Measurements from ENCODE around the gene SLC12A8. TPM values are rescaled to one million over a fixed set of nuclear protein-coding genes. Genes with fewer than 3 reads are reported as not detected.
A peak's percentile ranks its signal among the peaks of the same experiment; 100 is the strongest.

Gene SLC12A8
- total RNA-seq, 1 donor from 2014 or later: 2.2 TPM

- H3K4me1 ChIP-seq: peaks cover 56% of the 10 kb centered on the region
- H3K27me3 Mint-ChIP-seq (ENCODE audit: insufficient read depth, low read depth): peaks cover 6% of the 10 kb centered on the region
- H3K4me3 ChIP-seq: no peak overlapping the region
- no peak overlapping the region for H3K27ac ChIP-seq
- H3K4me3 Mint-ChIP-seq: no peak overlapping the region
- peaks cover 74% of the 10 kb centered on the region for H3K4me1 Mint-ChIP-seq
- no peak overlapping the region for H3K4me2 ChIP-seq
- no peaks in the 10 kb centered on the region for H3K9me3 Mint-ChIP-seq
- TF ChIP-seq EZH2 (IDR thresholded peaks at IDR 0.05) (no peak), EZH2phosphoT487 (IDR thresholded peaks at IDR 0.05) (no peak), CTCF (IDR thresholded peaks at IDR 0.05) (no peak)
- H3K9me3 ChIP-seq (ENCODE audit: low read depth): no peaks in the 10 kb centered on the region
- peaks cover 14% of the 10 kb centered on the region for H4K20me1 ChIP-seq (ENCODE audit: low read depth)
- no peaks in the 10 kb centered on the region for H3K36me3 Mint-ChIP-seq
- no peak overlapping the region for H3K27ac Mint-ChIP-seq
- no peak overlapping the region for H3K9ac ChIP-seq
- DNase-seq (ENCODE audit: low spot score): no peak
- peaks cover 9% of the 10 kb centered on the region for H3K27me3 ChIP-seq
- no peaks in the 10 kb centered on the region for H3K36me3 ChIP-seq
- peaks cover 60% of the 10 kb centered on the region for H3F3A ChIP-seq (ENCODE audit: low read depth)
- H3K79me2 ChIP-seq (ENCODE audit: low read depth): no peaks in the 10 kb centered on the region
- no peak overlapping the region for H2AFZ ChIP-seq (replicated peaks)
Measured at GRCh38 chr3:125117631-125118191, 94.8 kb downstream of the SLC12A8 start.

- H3K27ac ChIP-seq: peak overlapping the region; percentile 65
- H4K20me1 ChIP-seq (ENCODE audit: low read depth): peaks cover 12% of the 10 kb centered on the region
- H3K4me1 Mint-ChIP-seq: peaks cover 62% of the 10 kb centered on the region
Measured at GRCh38 chr3:125116311-125117080, 96.1 kb downstream of the SLC12A8 start.

GRCh38 chr3:125115640-125116039, 96.9 kb downstream of the SLC12A8 start:
- Histone ChIP-seq H3K4me2 (peak overlapping the region; percentile 66), H3K79me2 (ENCODE audit: low read depth) (no peaks in the 10 kb centered on the region), H2AFZ (replicated peaks) (no peak overlapping the region), H4K20me1 (ENCODE audit: low read depth) (peaks cover 3% of the 10 kb centered on the region), H3F3A (ENCODE audit: low read depth) (peaks cover 40% of the 10 kb centered on the region), H3K36me3 (no peaks in the 10 kb centered on the region), H3K4me3 (no peak overlapping the region), H3K9ac (no peak overlapping the region), H3K9me3 (ENCODE audit: low read depth) (no peaks in the 10 kb centered on the region), H3K27me3 (peaks cover 9% of the 10 kb centered on the region), H3K27ac (peak overlapping the region; percentile 65), H3K4me1 (peaks cover 39% of the 10 kb centered on the region)
- Mint-ChIP-seq H3K4me1 (peaks cover 59% of the 10 kb centered on the region), H3K4me3 (peak overlapping the region; percentile 39), H3K27ac (peak overlapping the region; percentile 52), H3K27me3 (ENCODE audit: insufficient read depth, low read depth) (peaks cover 6% of the 10 kb centered on the region), H3K9me3 (no peaks in the 10 kb centered on the region), H3K36me3 (no peaks in the 10 kb centered on the region)
- DNase-seq (ENCODE audit: low spot score): peak; percentile 64
- TF ChIP-seq CTCF (IDR thresholded peaks at IDR 0.05) (no peak), EZH2 (IDR thresholded peaks at IDR 0.05) (no peak), EZH2phosphoT487 (IDR thresholded peaks at IDR 0.05) (no peak)

More at GRCh38 chr3:125116311-125117080, 96.1 kb downstream of the SLC12A8 start:
- Histone ChIP-seq H3F3A (ENCODE audit: low read depth) (peaks cover 49% of the 10 kb centered on the region), H3K4me2 (peak overlapping the region; percentile 66), H3K4me1 (peaks cover 44% of the 10 kb centered on the region), H3K36me3 (no peaks in the 10 kb centered on the region), H3K4me3 (no peak overlapping the region), H3K27me3 (peaks cover 9% of the 10 kb centered on the region), H3K9me3 (ENCODE audit: low read depth) (no peaks in the 10 kb centered on the region), H3K9ac (no peak overlapping the region), H3K79me2 (ENCODE audit: low read depth) (no peaks in the 10 kb centered on the region), H2AFZ (replicated peaks) (no peak overlapping the region)
- peak overlapping the region; percentile 78 for H3K27ac Mint-ChIP-seq
- H3K27me3 Mint-ChIP-seq (ENCODE audit: insufficient read depth, low read depth): peaks cover 6% of the 10 kb centered on the region
- H3K36me3 Mint-ChIP-seq: no peaks in the 10 kb centered on the region
- TF ChIP-seq EZH2phosphoT487 (IDR thresholded peaks at IDR 0.05) (no peak), EZH2 (IDR thresholded peaks at IDR 0.05) (no peak), CTCF (IDR thresholded peaks at IDR 0.05) (no peak)
- no peaks in the 10 kb centered on the region for H3K9me3 Mint-ChIP-seq
- DNase-seq (ENCODE audit: low spot score): no peak
- H3K4me3 Mint-ChIP-seq: no peak overlapping the region
